Measurements from ENCODE around the gene STIMATE.

The STIMATE gene

DNA sequence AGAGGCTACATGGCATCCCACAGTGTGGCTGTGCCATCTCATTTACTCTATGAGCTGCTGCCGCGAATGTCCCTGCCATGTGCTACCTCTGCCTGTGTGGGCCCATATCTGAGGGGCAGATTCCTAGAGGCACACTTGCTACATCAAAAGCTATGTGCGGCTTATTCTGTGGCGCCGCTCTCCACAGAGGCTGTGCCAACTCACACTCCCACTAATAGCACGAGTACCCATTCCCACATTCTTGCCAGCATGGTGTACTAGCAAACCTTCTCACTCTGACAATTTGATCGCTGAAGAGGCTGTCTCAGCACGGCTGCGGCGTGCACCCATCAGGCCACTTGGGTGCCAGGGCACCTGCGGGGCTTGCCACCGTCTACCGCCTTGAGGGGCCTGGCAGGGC is 31.4 kb downstream of the STIMATE start:
- no peak for FAIRE-seq

DNA sequence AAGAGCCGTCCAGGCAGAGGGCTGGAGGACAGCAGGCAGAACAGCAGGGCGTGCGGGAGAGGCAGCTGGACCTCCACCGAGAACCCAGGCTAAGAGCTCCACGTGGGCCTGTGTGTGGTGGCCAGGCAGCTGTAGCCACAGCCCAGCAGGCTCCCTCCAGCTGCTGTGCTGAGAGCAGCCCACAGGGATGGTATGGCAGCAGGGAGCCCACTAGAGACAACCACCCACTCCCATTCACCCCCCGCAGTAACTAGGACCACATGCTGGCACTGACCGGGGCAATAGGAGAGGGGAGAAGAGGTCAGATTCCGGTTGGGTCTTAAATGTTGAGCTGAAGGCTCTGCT is 37.0 kb downstream of the STIMATE start:
- FAIRE-seq = no peak

DNA sequence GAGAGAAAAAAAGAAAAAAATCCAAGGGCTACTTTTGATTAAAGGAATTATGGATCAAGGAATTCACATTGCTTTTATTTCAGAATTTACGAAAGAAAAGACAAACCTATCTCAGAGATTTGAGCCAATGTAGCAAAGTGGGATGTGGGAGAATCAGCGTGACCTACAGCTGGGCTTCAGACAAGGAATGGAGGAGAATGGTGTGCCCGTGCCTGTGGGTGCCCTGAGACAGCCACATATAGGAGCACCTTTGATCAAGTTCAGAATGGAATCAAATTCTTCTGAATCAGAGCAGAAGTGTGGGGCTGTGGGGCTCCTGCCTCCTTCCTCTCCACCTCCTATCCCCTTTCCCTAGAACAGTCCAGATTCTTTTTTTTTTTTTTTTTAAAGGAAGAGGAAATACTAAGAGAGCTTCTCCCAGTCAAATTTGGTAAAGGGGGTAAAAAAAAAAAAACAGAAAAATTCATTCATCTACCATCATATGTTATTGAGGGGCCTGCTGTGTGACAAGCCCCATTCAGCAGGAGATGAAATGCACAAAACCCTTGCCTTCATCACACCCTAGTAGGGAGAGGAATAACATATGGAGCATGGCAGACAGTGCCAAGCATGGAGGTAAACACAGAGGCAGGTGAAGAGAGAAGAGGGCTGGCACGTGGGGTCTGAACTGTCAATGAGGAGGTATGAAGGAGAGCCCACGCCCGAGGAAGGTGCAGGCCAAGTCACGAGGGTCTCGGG is 37.5 kb downstream of the STIMATE start:
- FAIRE-seq = no peak

DNA sequence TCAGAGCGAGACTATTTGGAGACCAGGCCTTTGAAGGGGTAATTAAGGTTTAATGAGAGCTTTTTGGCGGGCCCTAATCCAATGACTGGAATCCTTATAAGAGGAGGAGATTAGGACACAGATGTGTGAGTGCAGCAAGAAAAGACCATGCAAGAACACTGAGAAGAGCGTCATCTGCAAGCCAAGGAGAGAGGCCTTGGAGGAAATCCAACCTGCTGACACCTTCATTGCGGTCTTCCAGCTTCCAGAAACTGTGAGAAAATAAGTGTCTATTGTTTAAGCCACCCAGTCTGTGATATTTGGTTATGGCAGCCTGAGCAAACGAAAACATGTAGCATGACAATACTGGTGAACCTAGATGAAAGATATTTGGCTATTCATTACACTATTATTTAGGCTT is 39.5 kb downstream of the STIMATE start:
- no peak for FAIRE-seq

DNA sequence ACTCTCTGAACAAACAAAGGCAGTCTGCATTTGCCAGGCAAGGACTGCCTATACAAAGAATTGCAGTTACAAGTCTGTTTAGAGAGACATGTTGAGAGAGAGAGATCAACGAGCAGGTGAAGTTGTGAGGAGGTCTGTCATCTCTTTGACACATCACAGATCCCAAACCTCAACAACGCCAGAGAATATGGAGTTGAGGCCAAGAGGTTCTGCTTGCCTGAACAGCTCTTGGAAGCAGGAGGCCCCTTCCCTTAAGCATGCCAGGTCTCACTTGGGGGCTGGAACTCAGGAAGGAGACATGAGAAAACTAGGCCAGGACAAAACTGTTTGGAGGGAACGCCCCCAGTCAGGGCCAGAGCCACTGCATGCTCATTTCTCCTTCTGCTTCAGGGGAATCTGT is 40.2 kb downstream of the STIMATE start:
- FAIRE-seq = no peak

DNA sequence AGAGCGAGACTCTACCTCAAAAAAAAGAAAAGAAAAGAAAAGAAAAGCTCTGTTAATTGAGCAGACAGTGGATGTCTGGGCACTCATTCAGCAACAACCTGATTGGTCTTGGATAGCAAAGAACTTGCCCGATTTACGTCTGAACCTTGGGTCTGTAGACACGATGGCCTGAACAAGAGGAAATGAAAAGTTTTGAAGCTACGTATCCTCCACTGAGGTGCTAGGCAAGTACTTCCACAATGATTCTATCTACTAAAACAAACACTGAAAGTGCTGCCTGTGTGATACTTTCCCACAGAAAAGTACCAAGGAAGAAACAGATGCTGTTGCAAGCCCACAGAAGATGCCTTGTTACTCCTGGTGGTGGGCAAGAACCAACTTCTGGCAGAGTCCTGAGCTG is 40.7 kb downstream of the STIMATE start:
- FAIRE-seq = no peak

DNA sequence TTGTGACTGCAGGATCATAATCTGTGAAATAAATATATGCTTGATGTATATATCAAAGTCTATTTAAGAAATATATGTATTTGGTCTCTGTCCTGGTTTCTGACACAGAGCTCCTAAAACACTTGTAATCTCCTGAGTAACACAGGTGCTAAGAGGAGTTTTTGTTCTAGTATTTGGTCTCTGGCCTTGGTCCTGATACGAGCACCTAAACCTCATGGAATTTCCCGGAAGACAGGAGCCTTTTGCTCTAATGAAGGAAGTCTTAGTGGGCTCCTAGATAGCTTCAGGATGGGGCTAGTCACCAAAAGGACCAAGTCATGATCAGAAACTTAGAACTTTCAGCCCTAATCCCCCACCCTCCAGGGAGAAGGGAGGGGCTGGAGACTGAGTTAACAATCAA is 43.3 kb downstream of the STIMATE start:
- FAIRE-seq = no peak

DNA sequence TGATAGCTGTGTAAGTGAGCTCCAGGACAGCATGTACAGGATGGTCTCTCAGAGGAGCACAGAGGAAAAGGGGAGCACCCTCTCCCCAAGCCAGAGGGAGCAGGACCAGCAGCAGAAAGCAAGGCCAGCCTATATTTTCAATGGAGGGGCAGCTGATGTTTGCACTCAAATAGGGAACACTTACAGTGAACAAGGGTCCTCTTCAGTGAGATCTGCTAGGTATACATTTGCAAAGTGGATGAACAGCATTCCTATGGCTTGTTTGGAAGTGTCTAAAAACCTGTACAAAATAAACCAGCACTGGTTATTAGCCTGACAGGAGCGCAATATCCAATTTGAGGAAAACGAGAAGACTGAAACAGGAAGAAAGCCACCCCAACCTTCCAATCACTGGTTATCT is 44.9 kb downstream of the STIMATE start:
- no peak for FAIRE-seq

DNA sequence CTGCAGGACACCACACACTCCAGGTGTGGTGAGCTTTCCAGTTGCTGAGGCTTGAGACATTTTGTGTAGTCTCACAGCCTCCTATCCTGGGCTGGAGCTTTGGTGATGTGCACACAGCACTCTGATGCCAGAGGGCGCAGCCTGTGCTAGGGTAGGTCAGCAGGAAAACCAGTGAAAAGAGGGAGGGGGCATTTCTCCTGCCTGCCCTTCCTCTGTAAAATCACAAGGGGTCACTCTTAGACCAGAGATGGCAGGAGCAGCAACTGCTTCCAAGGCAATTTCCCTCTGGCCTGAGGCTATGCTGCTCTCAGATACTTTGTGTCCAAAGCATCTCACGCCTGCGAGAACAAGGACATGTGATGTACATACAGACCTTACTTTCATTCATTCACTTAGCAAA is 46.0 kb downstream of the STIMATE start:
- no peak for FAIRE-seq

DNA sequence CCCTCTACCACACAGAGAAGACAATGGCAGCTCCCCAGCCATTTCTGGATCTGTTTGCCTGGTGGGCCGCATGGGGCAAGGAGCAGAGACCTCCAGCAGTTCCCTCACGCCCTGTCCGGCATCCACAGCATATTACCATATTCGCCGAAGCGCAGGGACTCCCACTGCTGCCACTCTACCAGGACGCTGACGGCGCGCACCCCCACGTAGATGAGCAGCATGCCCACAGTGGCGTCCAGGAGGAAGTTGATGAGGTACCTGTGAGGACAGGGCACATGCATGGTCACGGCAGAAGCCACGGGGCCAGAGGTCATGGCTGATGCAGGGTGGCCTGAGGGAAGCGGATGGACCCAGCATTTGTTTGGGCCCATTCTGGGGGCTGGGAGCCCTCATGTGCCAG is 47.7 kb downstream of the STIMATE start:
- FAIRE-seq = no peak

DNA sequence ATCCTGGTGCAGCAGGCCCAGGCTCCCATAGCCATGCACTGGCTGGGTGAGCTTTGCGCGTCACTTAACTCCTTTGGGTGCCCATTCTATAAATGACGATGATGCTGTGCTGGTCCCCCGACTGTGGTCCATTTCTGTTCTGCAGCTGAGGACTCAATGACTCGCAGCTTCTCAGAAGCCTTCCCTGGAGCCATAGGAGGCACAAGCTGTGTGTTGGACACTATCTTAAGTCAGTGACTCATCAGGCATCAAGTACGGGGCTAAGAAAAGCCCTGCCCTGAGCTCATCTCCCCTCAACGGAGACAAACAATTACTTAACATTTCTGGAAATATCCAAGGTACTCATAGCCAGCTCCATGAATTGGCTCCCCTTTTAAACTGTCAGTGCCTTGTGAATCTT is 48.7 kb downstream of the STIMATE start:
- no peak for FAIRE-seq

DNA sequence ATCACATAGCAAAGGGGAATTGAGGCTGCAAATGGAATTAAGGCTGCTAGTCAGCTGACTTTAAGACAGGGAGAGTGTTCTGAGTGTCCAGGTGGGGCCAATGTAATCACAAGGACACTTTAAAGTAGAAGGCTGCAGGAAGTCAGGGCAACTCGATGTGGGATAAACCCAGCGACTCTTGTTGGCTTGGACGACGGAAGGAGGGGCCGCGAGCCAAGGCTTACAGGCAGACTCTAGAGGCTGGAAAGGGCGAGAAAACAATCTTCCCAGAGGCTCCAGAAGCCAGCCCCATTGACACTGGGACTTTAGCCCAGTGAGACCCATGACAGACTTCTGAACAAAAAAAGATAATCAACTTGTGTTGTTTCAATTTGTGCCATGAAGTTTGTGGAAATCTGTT is 49.6 kb downstream of the STIMATE start:
- FAIRE-seq = no peak

DNA sequence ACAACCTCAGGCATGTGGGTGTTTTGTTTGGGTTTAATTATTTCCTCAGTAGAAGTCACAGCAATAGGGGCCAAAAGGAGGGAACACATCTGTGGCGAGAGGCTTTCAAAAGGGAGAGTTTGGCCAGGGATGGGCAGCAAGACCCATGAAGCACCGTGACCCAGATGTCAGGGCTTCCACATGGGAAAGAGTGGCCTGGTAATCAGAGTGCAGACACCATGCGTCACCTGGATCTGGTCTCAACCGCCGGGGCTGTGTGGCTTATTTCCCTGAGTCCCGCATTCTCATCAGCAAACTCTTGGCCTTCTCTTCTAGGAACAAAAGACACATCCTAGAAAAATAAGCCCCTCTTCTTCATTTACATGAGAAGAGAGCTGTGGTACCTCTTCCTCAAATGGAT is 50.1 kb downstream of the STIMATE start:
- FAIRE-seq = no peak

DNA sequence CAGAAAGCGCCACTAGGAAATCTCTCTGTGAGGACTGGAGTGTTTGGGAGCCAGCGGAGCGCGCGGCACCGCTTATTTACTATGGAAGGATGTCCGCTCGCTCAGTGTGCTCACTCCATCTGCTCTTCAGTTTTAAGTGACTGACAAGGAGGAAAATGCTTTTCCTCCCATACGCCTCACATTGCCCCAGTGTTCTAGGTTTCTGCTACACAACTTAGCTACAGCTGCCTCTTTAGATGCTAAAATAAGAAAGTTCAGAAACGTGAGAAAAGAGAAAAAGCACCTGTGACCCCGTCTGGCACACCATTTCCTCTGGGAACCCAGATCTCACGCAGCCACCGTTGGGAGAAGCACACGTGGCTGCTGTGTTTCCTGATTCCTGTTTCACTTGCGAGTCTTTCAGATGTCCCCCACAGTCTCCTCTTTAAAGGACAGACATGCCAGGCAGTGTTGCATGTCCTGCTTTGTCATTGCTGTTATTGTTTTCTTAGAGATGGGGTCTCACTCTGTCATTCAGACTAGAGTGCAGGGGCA is 50.8 kb downstream of the STIMATE start:
- FAIRE-seq = no peak

DNA sequence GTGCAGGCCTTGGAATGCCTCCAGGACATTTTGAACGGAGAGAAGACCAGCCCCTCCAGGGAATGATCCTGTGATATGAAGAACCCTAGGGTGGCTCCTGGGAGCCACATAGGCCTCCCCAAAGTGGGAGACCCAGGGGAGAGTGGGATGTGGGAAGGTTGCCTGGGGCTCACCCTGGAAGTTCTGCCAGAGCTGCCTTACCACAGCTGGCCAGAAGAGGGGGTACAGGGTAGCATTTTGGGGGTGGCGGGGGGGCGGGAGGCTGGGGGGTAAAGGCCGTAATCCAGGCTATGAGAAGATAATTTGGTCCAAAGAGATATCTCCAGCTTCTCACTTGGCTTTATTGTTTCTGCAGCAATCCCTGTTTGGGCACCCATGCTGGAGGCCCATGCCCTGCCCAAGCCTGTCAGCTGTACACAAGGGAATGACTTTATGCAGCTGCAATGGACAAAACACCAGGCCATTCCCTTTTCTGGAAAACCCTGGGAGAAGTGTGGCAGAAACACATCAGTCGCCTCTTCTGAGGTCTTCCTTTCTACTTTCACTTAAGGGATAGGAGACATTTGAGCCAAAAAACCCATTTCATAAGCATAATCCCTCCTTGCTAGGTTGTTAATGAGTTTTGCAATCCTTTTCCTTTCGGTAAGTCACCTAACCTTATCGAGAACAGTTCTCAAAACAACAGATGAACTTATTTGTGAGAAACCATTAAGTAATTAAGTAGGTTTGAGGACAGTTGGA is 51.5 kb downstream of the STIMATE start:
- FAIRE-seq = no peak

DNA sequence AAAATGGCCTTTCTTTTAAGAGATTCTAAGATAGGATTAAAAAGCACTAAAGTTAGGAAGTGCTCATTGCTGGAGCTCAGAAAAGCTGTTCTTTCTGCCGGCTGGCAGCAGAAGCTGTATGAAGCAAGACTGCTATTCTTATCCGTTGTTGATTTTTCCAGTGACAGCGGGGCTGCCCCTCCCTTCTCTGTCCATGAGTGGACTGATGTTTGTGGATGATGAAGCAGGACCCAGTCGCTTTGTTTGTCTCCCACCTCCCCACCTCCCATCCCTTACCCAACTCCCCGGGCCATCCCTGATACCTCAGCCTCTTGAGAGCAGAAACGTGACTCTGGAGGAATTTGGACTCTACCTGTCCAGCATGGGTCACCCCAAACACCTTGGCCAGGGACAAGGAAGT is 52.2 kb downstream of the STIMATE start:
- FAIRE-seq = no peak

DNA sequence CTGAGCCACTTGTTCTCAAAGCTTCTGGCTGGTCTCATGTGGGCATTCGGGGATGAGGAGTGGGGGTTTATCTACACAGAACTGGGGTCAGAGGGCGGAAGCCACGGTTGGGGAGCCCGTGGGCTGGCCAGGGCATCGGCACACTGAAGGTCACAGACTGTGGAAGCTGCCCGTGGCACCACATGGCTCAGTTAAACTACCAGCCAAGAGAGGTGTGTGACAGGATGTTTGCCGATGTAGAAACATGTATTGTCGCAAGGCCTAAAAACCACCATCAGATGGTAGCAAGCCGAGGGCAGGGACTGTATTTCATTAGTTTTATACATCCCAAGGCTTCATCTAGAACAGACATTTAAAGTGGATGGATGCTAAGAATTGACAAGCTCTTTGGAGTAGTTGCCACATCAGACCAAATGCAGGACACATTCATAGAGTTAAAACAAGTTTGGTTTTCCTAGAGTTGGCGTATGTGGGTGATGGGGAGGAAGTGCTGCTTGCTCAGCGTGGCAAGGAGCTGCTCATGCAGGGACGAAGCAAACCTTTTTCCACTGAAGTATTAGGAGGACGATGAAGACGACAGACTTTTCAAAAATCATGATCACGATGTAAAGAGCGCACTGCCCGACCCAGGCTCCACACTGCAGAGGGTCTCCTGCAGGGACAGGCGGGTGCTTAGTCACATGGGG is 52.9 kb downstream of the STIMATE start:
- no peak for FAIRE-seq

DNA sequence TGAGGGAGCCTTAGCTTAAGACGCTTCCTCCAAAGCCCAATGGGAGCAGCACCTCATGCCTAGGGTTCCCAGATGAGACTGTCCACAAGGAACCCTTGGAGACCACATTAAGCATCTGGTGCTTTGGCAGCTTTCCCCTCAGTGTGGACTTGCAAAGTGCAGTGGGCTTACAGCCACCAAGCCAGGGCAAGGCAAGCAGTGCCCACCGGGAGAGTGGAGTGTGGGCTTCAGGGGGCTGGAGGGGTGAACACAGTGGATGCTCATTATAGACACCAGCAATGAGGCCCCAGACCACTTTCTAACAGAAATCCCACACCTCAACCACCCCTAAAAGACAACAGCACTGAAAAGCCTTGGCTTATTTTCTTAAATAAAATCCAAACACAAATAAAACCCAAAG is 53.5 kb downstream of the STIMATE start:
- no peak for FAIRE-seq

DNA sequence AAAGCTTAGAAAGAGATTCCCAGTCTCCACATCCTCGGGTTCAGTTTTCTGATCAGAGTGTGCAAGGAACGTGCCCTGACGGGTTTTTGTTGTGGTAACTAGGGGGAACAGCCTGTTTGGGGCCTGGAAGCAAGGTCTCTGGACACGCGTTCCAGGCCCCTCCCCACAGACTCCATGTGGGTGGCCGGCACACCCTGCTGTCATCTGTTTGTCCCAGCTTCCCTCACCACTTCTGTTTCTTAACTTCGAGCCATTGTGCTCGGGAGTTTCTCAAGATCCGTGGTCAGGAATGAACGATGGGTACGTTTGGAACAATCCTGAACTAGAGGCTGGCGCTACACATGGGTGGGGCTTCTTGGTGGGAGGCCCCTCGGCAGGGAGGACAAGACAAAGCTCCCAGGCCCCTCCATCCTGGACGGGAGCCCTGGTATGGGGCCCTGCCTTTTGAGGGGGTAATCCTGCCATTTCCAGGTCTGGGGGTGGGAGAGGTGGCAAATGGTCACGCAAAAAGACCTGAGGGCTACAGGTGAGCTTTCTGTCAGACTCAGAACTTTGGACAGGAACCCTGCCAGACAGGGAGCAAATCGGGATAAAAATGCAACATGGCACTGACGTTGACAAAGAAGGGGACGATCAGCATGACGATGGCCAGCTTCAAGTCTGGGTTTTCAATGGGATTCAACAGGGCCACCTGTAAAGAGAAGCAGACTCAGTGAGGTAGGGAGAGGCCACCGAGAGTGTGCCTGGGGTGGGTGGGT is 54.1 kb downstream of the STIMATE start:
- no peak for FAIRE-seq

DNA sequence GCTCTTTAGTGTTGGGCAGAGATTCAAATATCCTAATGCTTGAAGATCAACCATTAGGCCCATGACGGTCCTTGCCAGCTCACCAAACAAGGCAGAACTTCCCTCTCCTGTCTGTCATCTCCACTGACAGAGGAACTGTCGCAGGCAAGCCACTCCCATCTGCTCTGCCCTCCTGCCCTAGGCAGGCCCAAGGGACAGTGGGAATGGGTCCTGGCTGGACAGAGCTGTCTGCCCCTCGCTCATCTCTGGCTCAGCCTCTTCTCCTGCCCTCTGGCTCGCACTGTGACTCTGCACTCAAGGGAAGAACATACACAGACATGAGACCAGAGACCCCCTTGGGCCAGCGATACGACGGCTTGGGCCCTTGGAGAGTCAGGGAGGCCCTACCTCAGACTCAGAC is 54.9 kb downstream of the STIMATE start:
- no peak for FAIRE-seq

DNA sequence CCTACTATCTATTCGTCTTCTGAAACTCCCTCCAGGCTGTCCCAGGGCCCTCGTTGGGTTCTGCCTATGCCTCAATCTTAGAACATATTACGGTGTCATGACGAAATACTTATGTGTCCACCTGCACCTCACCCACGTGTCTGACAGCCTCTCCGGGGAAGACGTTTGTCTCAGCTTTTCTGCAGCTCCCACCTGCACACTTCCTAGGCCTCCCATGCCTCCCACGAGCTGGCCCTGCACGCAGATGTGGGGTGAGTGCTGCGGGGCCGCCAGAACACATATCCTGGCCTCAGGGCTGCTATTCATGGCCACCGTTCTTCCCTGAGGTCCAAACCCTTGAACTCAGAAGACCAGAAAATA is 55.4 kb downstream of the STIMATE start:
- no peak for FAIRE-seq

DNA sequence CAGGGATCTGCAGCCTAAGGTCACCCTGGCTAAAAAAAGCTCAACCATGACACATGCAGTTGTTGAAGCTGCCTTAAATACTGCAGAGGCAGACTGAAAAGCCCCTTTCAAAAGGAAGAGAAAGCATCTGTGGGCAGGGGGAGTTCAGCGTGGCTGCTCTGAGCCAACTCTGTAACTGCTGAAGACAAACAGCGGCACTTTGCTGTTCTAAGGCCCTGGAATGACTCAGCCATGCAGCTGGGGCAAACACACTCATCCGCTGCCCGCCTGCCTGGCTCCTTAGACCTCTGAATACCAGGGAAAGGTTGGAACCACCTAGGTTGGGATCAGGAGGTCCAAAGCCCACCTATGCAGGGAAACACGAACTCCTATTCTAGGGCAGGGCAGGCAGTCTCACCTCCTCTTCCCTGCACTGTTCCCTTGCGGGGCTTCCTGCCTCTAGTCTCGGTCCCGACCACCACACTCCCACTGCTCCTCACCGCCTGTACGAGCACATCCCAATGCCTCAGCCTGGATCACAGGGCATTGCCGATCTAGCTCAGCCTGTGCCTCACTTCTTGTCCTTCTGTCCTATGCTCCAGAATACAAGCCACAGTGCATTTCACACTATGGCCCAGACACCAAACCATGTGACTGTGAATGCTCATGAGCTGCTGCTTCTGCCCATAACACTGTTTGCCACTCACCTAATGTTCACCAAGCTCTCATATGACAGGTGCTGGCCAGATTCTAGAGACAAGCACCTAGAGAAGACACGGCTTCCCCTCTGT is 56.0 kb downstream of the STIMATE start:
- FAIRE-seq = no peak

All from A204.1 (cell line).